Esophagus squamous epithelium (tissue), 5 donors: ENCODE results near the gene DNMT3A. TPM values are rescaled to one million over a fixed set of nuclear protein-coding genes. Genes with fewer than 3 reads are reported as not detected.

Source experiments
- DNase-seq: peaks from one replicate; lab custom pipeline; 2025; lab: John Stamatoyannopoulos, UW
- H3K27ac ChIP-seq, 4 donors: fragments of 200-600 bp; sonication (generic); one replicate each; pipeline ENCODE4 v1.5.1; 2016 to 2019; ENCODE audit warnings: mild to moderate bottlenecking in 1 of 4
- H3K27me3 ChIP-seq, 4 donors: fragments of 200-600 bp; sonication (generic); 1 replicate in 3 of 4; 2 replicates in 1 of 4; pipeline versions ENCODE4 v1.5.1 to v1.6.0; 2017 to 2021; ENCODE audit warnings: antibody characterized with exemption in 1 of 4
- H3K36me3 ChIP-seq, 3 donors: fragments of 200-600 bp; sonication (generic); one replicate each; pipeline ENCODE4 v1.5.1; 2016 to 2019
- H3K4me1 ChIP-seq, 3 donors: fragments of 200-600 bp; sonication (generic); one replicate each; pipeline ENCODE4 v1.5.1; 2017 to 2019
- H3K4me3 ChIP-seq, 4 donors: fragments of 200-600 bp; sonication (generic); 1 replicate in 3 of 4; 2 replicates in 1 of 4; pipeline ENCODE4 v1.5.1; 2016 to 2019; ENCODE audit warnings: mild to moderate bottlenecking in 2 of 4, moderate library complexity in 1 of 4
- H3K9me3 ChIP-seq, 3 donors: fragments of 200-600 bp; sonication (generic); one replicate each; pipeline ENCODE4 v1.5.1; 2016 to 2019
- CTCF ChIP-seq, 6 experiments: fragments of 450-650 bp in 4 of 6; fragments of 200-600 bp in 2 of 6; sonication (generic) in 2 of 6; IDR thresholded peaks; one replicate each; pipeline ENCODE4 v1.5.1; 2016 to 2019; ENCODE audit warnings: antibody characterized with exemption in 6 of 6, mild to moderate bottlenecking in 4 of 6, moderate library complexity in 4 of 6
- POLR2A ChIP-seq, 4 donors: fragments of 450-650 bp; IDR thresholded peaks; one replicate each; pipeline ENCODE4 v1.6.1; 2017; ENCODE audit warnings: antibody characterized with exemption in 4 of 4, mild to moderate bottlenecking in 4 of 4, moderate library complexity in 3 of 4
- WGBS, 2 donors: methylation state at CpG; one replicate each; pipeline ENCODE4 v1.1.5; 2018; 5-methylcytosine and 5-hydroxymethylcytosine counted together
- intact Hi-C: fragments of 100-400 bp; cut with DNase I; formaldehyde crosslinking; loops from one replicate; pipeline ENCODE4 v1.15.0; 2022
- total RNA-seq, 4 donors: library from RNA; depleted of rRNA; stranded (reverse); fragments of >200 nt; gene quantifications; one replicate each; pipeline ENCODE4 v1.1.0, GENCODE V29; 2016
- donor health status: DM: yes; HTN: yes; CAD: no.

The DNMT3A gene
- total RNA-seq, 4 donors from 2014 or later = 4.1 to 13.6 (median 8.2) TPM

GRCh38 chr2:25314514-25315315 is 27.0 kb downstream of the DNMT3A start:
- H3K27ac ChIP-seq = peak overlapping the region; percentile 64 to 84 (median 72)

GRCh38 chr2:25313711-25314513 is 27.8 kb downstream of the DNMT3A start:
- H3K27me3 ChIP-seq = no peaks in the 10 kb centered on the region
- H3K4me3 ChIP-seq = peak overlapping the region in 1 of 4 donors; percentile 24
- DNase-seq = no peak
- no peak for TF ChIP-seq CTCF (IDR thresholded peaks at IDR 0.05)
- no peak for TF ChIP-seq POLR2A (IDR thresholded peaks at IDR 0.05)
- H3K27ac ChIP-seq = peak overlapping the region in 3 of 4 donors; percentile 67 to 84 (median 77)
- intact Hi-C loops = no loop called here
- H3K36me3 ChIP-seq = peaks cover 0 to 28% (median 0%) of the 10 kb centered on the region in 3 donors
- WGBS, 2 donors = 74 to 81% methylated on average over 7 to 9 of the region's 27 CpGs
- H3K4me1 ChIP-seq = peaks cover 32 to 68% (median 47%) of the 10 kb centered on the region in 3 donors
- no peaks in the 10 kb centered on the region for H3K9me3 ChIP-seq

More at GRCh38 chr2:25314514-25315315, 27.0 kb downstream of the DNMT3A start:
- intact Hi-C loops = no loop called here
- Histone ChIP-seq H3K4me3 (peak overlapping the region in 1 of 4 donors; percentile 24), H3K36me3 (peaks cover 0 to 22% (median 0%) of the 10 kb centered on the region in 3 donors), H3K27me3 (no peaks in the 10 kb centered on the region), H3K4me1 (peaks cover 32 to 60% (median 47%) of the 10 kb centered on the region in 3 donors), H3K9me3 (no peaks in the 10 kb centered on the region)
- no peak for TF ChIP-seq POLR2A (IDR thresholded peaks at IDR 0.05)
- TF ChIP-seq CTCF (IDR thresholded peaks at IDR 0.05) = no peak
- DNase-seq = no peak
- WGBS, 2 donors = 34 to 43% methylated on average over 1 to 7 of the region's 13 CpGs

GRCh38 chr2:25312958-25313710 is 28.6 kb downstream of the DNMT3A start:
- Histone ChIP-seq H3K27me3 (no peaks in the 10 kb centered on the region), H3K4me3 (no peak overlapping the region), H3K4me1 (peaks cover 32 to 76% (median 48%) of the 10 kb centered on the region in 3 donors), H3K36me3 (peaks cover 0 to 36% (median 0%) of the 10 kb centered on the region in 3 donors), H3K27ac (no peak overlapping the region), H3K9me3 (no peaks in the 10 kb centered on the region)
- no peak for TF ChIP-seq CTCF (IDR thresholded peaks at IDR 0.05)
- no peak for TF ChIP-seq POLR2A (IDR thresholded peaks at IDR 0.05)
- WGBS, 2 donors = 76 to 77% methylated on average over 3 to 8 of the region's 15 CpGs
- DNase-seq = no peak
- intact Hi-C loops = no loop called here

GRCh38 chr2:25311865-25312575 is 29.7 kb downstream of the DNMT3A start:
- 14 to 53% methylated on average over 1 to 3 of the region's 23 CpGs for WGBS, 2 donors
- no peaks in the 10 kb centered on the region for H3K9me3 ChIP-seq
- no peaks in the 10 kb centered on the region for H3K27me3 ChIP-seq
- intact Hi-C loops = no loop called here
- peaks cover 32 to 87% (median 53%) of the 10 kb centered on the region in 3 donors for H3K4me1 ChIP-seq
- TF ChIP-seq POLR2A (IDR thresholded peaks at IDR 0.05) (no peak), CTCF (IDR thresholded peaks at IDR 0.05) (no peak)
- H3K36me3 ChIP-seq = peaks cover 0 to 42% (median 0%) of the 10 kb centered on the region in 3 donors
- H3K27ac ChIP-seq = peak overlapping the region in 2 of 4 donors; percentile 17 to 36
- no peak for DNase-seq
- no peak overlapping the region for H3K4me3 ChIP-seq
